ENCODE data around the gene SLC25A48. TPM values are rescaled to one million over a fixed set of nuclear protein-coding genes. Genes with fewer than 3 reads are reported as not detected.

SLC25A48 gene
- total RNA-seq, 1 donor from 2014 or later = not detected

DNA sequence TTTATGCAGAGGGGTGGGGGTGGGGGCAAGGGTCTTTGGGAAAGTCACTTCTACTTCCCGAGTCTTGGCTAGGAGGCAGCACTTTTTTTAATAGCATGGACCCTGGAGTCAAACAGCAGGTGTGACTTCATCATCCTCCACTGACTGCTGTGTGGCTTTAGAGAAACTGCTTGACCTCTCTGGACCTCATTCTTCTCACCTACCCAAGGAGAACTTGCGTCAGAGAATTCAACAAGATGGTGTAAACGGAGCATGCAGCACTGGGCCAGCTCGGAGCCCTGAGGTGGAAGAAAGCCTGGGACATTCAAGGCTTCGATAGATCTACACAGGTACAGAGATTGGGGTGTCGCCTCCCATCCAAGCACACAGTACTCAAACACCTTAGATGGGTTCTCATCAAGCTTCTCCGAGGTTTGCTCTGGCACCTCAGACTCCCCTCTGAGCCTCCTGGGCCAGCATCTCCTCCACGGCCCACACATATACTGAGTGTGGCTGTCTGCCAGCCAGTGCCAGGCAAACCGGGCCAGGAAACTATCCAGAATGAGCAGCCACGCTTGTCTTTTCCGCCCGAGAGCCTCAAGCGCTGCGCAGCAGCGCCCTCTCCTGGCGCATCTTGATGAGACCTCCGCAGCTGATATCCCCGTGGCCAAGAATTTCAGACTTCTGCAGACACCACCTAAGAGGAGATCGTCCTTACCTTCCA is 4.6 kb upstream of the SLC25A48 start:
- Mint-ChIP-seq H3K9me3 (ENCODE audit: unreplicated experiment) (no peaks in the 10 kb centered on the region), H3K27ac (ENCODE audit: unreplicated experiment) (no peak overlapping the region), H3K4me1 (ENCODE audit: unreplicated experiment) (peaks cover 4% of the 10 kb centered on the region), H3K36me3 (ENCODE audit: low read depth, unreplicated experiment) (no peaks in the 10 kb centered on the region), H3K4me3 (ENCODE audit: unreplicated experiment) (no peak overlapping the region), H3K27me3 (ENCODE audit: unreplicated experiment) (peaks cover 19% of the 10 kb centered on the region)
- DNase-seq (ENCODE audit: low spot score) = peak; percentile 84
- TF ChIP-seq, protein P1, sequence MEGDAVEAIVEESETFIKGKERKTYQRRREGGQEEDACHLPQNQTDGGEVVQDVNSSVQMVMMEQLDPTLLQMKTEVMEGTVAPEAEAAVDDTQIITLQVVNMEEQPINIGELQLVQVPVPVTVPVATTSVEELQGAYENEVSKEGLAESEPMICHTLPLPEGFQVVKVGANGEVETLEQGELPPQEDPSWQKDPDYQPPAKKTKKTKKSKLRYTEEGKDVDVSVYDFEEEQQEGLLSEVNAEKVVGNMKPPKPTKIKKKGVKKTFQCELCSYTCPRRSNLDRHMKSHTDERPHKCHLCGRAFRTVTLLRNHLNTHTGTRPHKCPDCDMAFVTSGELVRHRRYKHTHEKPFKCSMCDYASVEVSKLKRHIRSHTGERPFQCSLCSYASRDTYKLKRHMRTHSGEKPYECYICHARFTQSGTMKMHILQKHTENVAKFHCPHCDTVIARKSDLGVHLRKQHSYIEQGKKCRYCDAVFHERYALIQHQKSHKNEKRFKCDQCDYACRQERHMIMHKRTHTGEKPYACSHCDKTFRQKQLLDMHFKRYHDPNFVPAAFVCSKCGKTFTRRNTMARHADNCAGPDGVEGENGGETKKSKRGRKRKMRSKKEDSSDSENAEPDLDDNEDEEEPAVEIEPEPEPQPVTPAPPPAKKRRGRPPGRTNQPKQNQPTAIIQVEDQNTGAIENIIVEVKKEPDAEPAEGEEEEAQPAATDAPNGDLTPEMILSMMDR (IDR thresholded peaks at IDR 0.05; ENCODE audit: unreplicated experiment) = peak; percentile 86

DNA sequence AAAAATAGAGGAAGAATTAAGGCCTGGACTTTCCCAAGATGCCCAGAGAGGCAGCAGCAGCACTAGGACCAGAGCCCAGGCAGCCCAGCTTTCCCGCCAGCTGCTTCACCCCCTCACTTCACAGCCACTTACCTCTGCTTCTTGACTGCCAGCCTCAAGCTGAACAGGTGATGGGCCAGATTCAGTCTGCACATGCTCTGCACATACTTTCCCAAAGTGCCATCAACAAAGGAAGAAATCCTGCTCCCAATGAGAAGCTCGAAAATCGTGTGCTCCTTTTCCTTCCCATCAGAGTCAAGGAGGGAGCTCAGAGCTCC is 4.1 kb upstream of the SLC25A48 start:
- peaks cover 4% of the 10 kb centered on the region for H3K4me1 Mint-ChIP-seq (ENCODE audit: unreplicated experiment)
- H3K4me3 Mint-ChIP-seq (ENCODE audit: unreplicated experiment) = no peak overlapping the region
- H3K27ac Mint-ChIP-seq (ENCODE audit: unreplicated experiment) = no peak overlapping the region
- TF ChIP-seq, protein P1 (IDR thresholded peaks at IDR 0.05; ENCODE audit: unreplicated experiment) = peak; percentile 28
- DNase-seq (ENCODE audit: low spot score) = no peak
- H3K9me3 Mint-ChIP-seq (ENCODE audit: unreplicated experiment) = no peaks in the 10 kb centered on the region
- peaks cover 20% of the 10 kb centered on the region for H3K27me3 Mint-ChIP-seq (ENCODE audit: unreplicated experiment)
- H3K36me3 Mint-ChIP-seq (ENCODE audit: low read depth, unreplicated experiment) = no peaks in the 10 kb centered on the region

DNA sequence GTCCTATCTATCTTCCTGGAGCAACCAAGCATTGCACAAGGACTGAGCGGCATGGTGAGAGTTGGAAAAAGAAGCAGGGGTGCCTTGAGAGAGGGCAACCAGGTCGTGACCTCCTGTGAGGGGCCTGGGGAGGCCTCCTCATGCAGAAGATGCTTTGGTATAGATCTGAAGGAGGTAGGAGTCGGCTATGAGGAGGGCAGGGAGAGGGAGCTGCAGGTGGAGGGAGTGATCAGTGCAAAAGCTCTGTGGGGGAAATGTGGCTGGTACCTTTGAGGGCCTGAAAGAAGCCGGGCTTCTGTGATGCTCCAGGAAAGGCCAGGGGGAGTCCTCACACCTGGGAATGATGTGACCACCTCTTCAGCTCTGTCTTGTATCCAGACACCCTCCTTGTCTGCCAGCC is 3.6 kb upstream of the SLC25A48 start:
- TF ChIP-seq, protein P1 (IDR thresholded peaks at IDR 0.05; ENCODE audit: unreplicated experiment) = no peak
- no peak for DNase-seq (ENCODE audit: low spot score)
- Mint-ChIP-seq H3K27me3 (ENCODE audit: unreplicated experiment) (peaks cover 21% of the 10 kb centered on the region), H3K4me3 (ENCODE audit: unreplicated experiment) (no peak overlapping the region), H3K27ac (ENCODE audit: unreplicated experiment) (no peak overlapping the region), H3K9me3 (ENCODE audit: unreplicated experiment) (no peaks in the 10 kb centered on the region), H3K36me3 (ENCODE audit: low read depth, unreplicated experiment) (no peaks in the 10 kb centered on the region), H3K4me1 (ENCODE audit: unreplicated experiment) (peaks cover 4% of the 10 kb centered on the region)

DNA sequence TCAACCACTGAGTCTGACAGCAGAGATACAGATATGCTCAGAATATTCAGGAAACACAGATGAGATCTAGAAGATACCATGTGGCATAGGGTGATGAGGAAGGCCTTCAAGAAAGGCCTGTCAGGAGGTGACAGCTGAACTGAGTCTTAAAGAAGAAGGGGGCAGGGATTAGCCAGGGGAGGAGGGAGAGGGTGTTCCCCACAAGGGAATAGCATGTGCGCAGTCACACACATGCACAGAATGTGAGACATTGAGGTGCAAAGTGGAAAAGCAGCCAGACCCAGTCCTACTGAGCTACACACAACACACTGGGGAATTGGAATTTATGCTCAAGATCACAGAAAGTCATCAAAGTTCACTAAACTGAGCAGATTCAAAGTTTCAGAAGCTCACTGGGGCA is 3.0 kb upstream of the SLC25A48 start:
- H3K27ac Mint-ChIP-seq (ENCODE audit: unreplicated experiment) = no peak overlapping the region
- H3K9me3 Mint-ChIP-seq (ENCODE audit: unreplicated experiment) = no peaks in the 10 kb centered on the region
- H3K36me3 Mint-ChIP-seq (ENCODE audit: low read depth, unreplicated experiment) = no peaks in the 10 kb centered on the region
- TF ChIP-seq, protein P1 (IDR thresholded peaks at IDR 0.05; ENCODE audit: unreplicated experiment) = no peak
- H3K27me3 Mint-ChIP-seq (ENCODE audit: unreplicated experiment) = peaks cover 21% of the 10 kb centered on the region
- H3K4me3 Mint-ChIP-seq (ENCODE audit: unreplicated experiment) = no peak overlapping the region
- peaks cover 4% of the 10 kb centered on the region for H3K4me1 Mint-ChIP-seq (ENCODE audit: unreplicated experiment)
- DNase-seq (ENCODE audit: low spot score) = no peak

DNA sequence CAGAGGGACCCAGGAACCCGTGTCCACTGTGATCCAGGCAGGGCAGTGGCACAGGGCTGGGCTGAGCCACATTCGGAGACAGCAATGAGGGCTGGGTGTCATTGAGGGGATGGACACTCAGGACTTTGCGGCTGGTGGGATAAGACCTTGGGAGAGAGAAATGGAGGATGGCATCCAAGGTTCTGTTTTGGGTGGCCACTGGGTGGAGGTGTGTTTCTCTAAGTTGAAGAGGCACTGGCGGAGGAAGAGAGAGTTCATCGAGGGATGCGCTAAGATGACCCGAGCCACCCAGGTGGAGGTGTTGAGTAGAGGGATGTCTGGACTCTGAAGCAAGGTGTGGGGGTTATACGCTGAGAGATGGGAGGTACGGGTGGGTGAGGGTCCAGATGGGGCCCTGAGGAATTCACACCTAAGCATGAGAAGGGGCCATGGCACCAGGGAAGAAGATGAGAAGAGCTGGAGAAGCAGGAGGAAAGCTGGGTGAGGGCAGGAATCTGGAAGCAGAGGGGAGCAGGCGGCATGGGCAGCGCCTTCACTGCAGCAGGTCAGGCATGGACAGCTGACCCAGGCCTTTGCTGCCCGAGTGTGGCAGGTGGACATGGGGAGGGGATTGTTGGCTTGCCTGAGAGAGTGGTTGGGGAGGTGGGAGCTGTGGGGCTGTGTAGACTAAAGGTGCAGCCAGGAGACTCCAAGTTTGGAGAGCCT is 2.5 kb upstream of the SLC25A48 start:
- peaks cover 18% of the 10 kb centered on the region for H3K27me3 Mint-ChIP-seq (ENCODE audit: unreplicated experiment)
- H3K27ac Mint-ChIP-seq (ENCODE audit: unreplicated experiment) = no peak overlapping the region
- DNase-seq (ENCODE audit: low spot score) = no peak
- H3K4me3 Mint-ChIP-seq (ENCODE audit: unreplicated experiment) = no peak overlapping the region
- peaks cover 4% of the 10 kb centered on the region for H3K4me1 Mint-ChIP-seq (ENCODE audit: unreplicated experiment)
- H3K9me3 Mint-ChIP-seq (ENCODE audit: unreplicated experiment) = no peaks in the 10 kb centered on the region
- no peaks in the 10 kb centered on the region for H3K36me3 Mint-ChIP-seq (ENCODE audit: low read depth, unreplicated experiment)
- TF ChIP-seq, protein P1 (IDR thresholded peaks at IDR 0.05; ENCODE audit: unreplicated experiment) = no peak
